AG09309 (cell line): ENCODE results near the gene FBXO17.

Experiments
- DNase-seq: peaks from one replicate; pipeline ENCODE4 v3.0.0-alpha.2; 2010; ENCODE audit warnings: low read depth
- H3K4me3 ChIP-seq: 2 replicates; pipeline ENCODE4 v1.5.1; 2011; ENCODE audit warnings: mild to moderate bottlenecking, low read depth, low read length, moderate library complexity; ENCODE audit not compliant: control insufficient read depth
- TF ChIP-seq, protein P1 (sequence below): IDR thresholded peaks from 2 replicates; pipeline ENCODE4 v1.5.1; 2011; ENCODE audit warnings: mild to moderate bottlenecking, low read depth, low read length, inconsistent platforms; ENCODE audit not compliant: insufficient read depth, control insufficient read depth; ENCODE audit errors: missing control alignments

The FBXO17 gene

GRCh38 chr19:38900202-38900629 is 75.3 kb downstream of the FBXO17 start:
- peak overlapping the region; percentile 76 for H3K4me3 ChIP-seq
- no peak for DNase-seq
- TF ChIP-seq, protein P1, sequence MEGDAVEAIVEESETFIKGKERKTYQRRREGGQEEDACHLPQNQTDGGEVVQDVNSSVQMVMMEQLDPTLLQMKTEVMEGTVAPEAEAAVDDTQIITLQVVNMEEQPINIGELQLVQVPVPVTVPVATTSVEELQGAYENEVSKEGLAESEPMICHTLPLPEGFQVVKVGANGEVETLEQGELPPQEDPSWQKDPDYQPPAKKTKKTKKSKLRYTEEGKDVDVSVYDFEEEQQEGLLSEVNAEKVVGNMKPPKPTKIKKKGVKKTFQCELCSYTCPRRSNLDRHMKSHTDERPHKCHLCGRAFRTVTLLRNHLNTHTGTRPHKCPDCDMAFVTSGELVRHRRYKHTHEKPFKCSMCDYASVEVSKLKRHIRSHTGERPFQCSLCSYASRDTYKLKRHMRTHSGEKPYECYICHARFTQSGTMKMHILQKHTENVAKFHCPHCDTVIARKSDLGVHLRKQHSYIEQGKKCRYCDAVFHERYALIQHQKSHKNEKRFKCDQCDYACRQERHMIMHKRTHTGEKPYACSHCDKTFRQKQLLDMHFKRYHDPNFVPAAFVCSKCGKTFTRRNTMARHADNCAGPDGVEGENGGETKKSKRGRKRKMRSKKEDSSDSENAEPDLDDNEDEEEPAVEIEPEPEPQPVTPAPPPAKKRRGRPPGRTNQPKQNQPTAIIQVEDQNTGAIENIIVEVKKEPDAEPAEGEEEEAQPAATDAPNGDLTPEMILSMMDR, result no peak

GRCh38 chr19:38899447-38900201 is 75.9 kb downstream of the FBXO17 start, which contains the start of the genes NFKBIB and SIRT2:
TSS of gene NFKBIB (plus strand) at chr19:38899969. CDS start at chr19:38900033, 64 bp downstream.
TSS of gene SIRT2 (minus strand) at chr19:38899618. CDS start at chr19:38899521, 97 bp downstream.
- peak within 1 kb of the TSS; percentile 76 for H3K4me3 ChIP-seq
- peak; percentile 97 for DNase-seq
- TF ChIP-seq, protein P1, result no peak

DNA sequence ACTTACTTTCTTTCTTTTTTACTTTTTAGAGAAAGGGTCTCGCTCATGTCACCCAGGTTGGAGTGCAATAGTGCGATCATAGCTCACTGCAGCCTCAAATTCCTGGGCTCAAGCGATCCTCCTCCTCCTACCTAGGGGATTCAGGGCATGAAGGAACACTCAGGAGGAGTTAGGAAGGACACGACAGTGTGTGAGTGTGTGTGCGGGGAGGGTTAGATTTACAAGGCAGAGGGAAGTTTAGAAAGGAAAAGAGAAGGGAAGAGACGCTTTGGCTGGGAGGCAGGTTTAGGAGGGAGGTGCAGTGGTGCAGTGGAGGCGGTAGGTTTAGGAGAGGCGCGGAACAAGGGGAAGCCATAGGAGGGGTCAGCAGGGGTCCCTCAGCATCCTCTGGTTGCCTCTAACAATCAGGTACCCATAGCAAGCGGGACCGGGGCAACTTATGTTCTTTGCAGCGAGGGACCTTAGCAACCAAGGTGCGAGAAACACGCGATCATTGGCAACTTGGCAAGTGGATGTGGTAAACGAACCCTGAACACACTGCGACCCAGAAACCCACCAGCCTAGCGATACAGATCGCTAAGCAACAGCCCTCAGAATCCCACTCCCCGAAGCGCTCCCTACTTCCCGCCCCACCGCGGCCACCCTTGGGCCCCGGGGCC is 76.6 kb downstream of the FBXO17 start:
- peak overlapping the region; percentile 64 for H3K4me3 ChIP-seq
- TF ChIP-seq, protein P1, result no peak
- DNase-seq, result no peak

DNA sequence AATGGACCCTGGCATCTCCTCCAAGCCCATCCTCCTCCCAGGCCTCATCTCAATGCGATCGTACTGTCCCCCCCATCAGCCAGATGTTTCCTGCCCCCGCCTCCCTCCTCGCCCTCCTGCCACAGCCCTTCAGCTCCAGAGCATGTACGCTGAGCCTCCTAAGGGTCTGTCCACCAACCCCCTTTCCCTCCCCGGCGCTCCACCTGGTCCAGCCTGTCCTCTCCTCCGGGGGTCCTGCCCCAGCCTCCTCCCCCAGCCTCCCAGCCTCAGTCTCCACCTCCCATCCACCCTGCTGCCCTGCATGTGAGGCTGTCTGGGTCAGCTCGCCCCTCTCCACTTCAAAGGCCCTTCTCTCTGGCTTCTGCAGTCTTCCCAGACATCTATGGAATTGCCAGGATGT is 80.6 kb downstream of the FBXO17 start:
- TF ChIP-seq, protein P1, result no peak
- no peak overlapping the region for H3K4me3 ChIP-seq
- no peak for DNase-seq

DNA sequence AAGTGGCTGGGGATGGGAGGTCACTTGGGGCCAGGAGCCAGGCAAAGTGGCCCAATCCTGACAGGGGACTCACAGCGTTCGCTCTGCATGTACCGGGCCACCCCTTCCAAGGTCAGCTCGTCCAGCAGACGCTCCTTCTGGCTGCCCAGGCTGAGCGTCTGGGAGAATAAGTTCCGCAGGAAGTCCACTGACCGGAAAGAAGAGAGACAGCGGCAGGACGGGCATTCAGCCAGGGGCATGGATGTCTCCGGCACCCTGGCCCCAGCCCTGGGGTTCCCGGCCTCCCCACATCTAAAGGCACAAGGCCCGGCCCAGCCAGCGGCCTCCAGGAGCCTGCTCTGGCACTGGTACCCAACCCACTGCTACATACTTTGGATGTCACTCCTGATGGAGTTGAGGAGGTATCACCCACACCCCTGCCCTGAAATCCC is 82.2 kb downstream of the FBXO17 start:
- no peak for DNase-seq
- TF ChIP-seq, protein P1, result no peak
- no peak overlapping the region for H3K4me3 ChIP-seq

- DNase-seq, result no peak
- H3K4me3 ChIP-seq, result no peak overlapping the region
- TF ChIP-seq, protein P1, result no peak
These were observed 82.7 kb downstream of the FBXO17 start for GRCh38 chr19:38892841-38893240.
